A673 (cell line): ENCODE measurements around the gene HGFAC. TPM values are rescaled to one million over a fixed set of nuclear protein-coding genes. Genes with fewer than 3 reads are reported as not detected.

Source experiments
- BruUV-seq: library from RNA; stranded (reverse); fragments of 400-500 nt; replicated peaks from 2 replicates; lab custom pipeline; 2021; lab: Mats Ljungman, UMichigan
- CTCF ChIA-PET: fragments of 300-600 bp; sonication (Branson Sonifier 250); formaldehyde crosslinking; loops from one replicate; lab custom pipeline; 2022; ENCODE audit warnings: antibody characterized with exemption; lab: Charles Lee
- POLR2A ChIA-PET: fragments of 300-600 bp; sonication (Branson Sonifier 250); formaldehyde crosslinking; loops from one replicate; lab custom pipeline; 2022; ENCODE audit warnings: antibody characterized with exemption; ENCODE audit not compliant: low non-redundant PET; lab: Charles Lee
- DNase-seq: peaks from one replicate; pipeline ENCODE4 v3.0.0-alpha.2; 2015; ENCODE audit warnings: low spot score
- H3K27ac ChIP-seq: fragments of 200-600 bp; sonication (generic); 2 replicates; pipeline ENCODE4 v1.5.1; 2016; ENCODE audit warnings: mixed run types, low read depth, mild to moderate bottlenecking, mixed read lengths, antibody characterized with exemption, low read length; ENCODE audit not compliant: poor library complexity, severe bottlenecking
- H3K27me3 ChIP-seq: fragments of 200-600 bp; sonication (generic); replicated peaks from 2 replicates; pipeline ENCODE4 v1.6.1; 2017; ENCODE audit warnings: mixed run types, low read depth, mild to moderate bottlenecking, mixed read lengths, antibody characterized with exemption, low read length; ENCODE audit not compliant: insufficient read depth, poor library complexity
- H3K36me3 ChIP-seq: fragments of 200-600 bp; sonication (generic); 2 replicates; pipeline ENCODE4 v1.6.1; 2016; ENCODE audit warnings: mixed run types, mild to moderate bottlenecking, mixed read lengths, antibody characterized with exemption, low read length; ENCODE audit not compliant: insufficient read depth, poor library complexity, severe bottlenecking
- H3K4me1 ChIP-seq: fragments of 200-600 bp; sonication (generic); 2 replicates; pipeline ENCODE4 v1.6.1; 2017; ENCODE audit warnings: mixed run types, mild to moderate bottlenecking, mixed read lengths, antibody characterized with exemption, low read length; ENCODE audit not compliant: insufficient read depth, poor library complexity, severe bottlenecking
- H3K4me3 ChIP-seq: fragments of 200-600 bp; sonication (generic); 2 replicates; pipeline ENCODE4 v1.5.1; 2016; ENCODE audit warnings: low read depth, mixed run types, mild to moderate bottlenecking, mixed read lengths, low read length; ENCODE audit not compliant: poor library complexity, severe bottlenecking
- H3K9me3 ChIP-seq: fragments of 200-600 bp; sonication (generic); 2 replicates; pipeline ENCODE4 v1.6.1; 2016; ENCODE audit warnings: mixed run types, low read depth, mild to moderate bottlenecking, mixed read lengths, antibody characterized with exemption, low read length; ENCODE audit not compliant: poor library complexity, severe bottlenecking
- EZH2 ChIP-seq: fragments of 200-600 bp; sonication (generic); IDR thresholded peaks from 2 replicates; pipeline ENCODE4 v1.6.1; 2017; ENCODE audit warnings: borderline replicate concordance, low read depth, mild to moderate bottlenecking, mixed read lengths, antibody characterized with exemption, low read length; ENCODE audit not compliant: poor library complexity, severe bottlenecking
- intact Hi-C: fragments of 100-400 bp; cut with micrococcal nuclease; formaldehyde crosslinking; loops from one replicate; pipeline ENCODE4 v1.10.0; 2022; ENCODE audit not compliant: unreplicated experiment
- total RNA-seq: library from RNA; stranded (reverse); gene quantifications from 2 replicates; pipeline ENCODE4 v1.2.3, GENCODE V29; 2021
- TF ChIP-seq, protein P1 (sequence below): fragments of 300-800, 200-600 bp; sonication (generic); conservative IDR thresholded peaks from 2 replicates; pipeline ENCODE4 v1.5.1; 2017; ENCODE audit warnings: low read depth, mild to moderate bottlenecking, antibody characterized with exemption, low read length, moderate library complexity, mixed read lengths

HGFAC gene
- total RNA-seq, 1 experiment from 2014 or later: 4.8 TPM

DNA sequence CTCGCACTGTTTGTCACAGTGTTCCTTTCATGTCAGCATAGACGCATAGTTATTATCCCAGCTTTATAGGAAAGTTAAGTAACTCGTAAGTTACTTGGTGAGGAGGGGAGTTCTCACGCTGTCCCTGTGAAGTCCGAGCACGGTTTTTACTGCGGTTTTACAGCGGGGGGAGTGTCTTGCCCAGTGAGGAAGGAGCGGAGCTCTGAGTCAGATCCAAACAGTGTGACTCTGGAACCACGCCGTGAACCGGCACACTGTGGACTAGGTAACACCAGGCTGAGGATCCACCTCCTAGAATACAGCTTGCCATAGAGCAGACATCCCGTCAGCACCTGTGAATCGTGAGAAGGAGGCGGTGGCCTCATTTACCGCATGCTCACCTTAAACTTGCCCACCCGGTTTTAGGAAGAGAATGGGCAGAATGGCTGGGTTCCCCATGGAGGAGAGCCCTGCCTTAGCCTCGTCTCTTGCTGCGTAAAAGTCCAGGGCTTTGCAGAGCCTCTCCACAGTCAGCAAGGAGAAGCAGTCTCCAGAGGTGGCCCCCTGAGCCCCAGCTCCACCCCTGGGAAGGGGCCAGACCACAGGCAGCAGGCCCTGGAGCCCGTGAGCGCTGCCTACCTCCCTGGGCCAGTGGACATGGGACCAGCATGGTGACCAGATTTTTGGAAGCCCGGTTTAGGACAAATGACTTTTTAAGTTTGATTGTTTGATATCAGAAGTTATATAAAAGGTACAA lies 40.2 kb upstream of the HGFAC start:
- Histone ChIP-seq H3K27me3 (no peaks in the 10 kb centered on the region), H3K4me3 (no peak overlapping the region), H3K27ac (no peak overlapping the region), H3K9me3 (peaks cover 4% of the 10 kb centered on the region), H3K4me1 (no peaks in the 10 kb centered on the region), H3K36me3 (no peaks in the 10 kb centered on the region)
- intact Hi-C loops: no loop called here
- ChIA-PET CTCF (no interaction called here), POLR2A (no interaction called here)
- no peak for TF ChIP-seq EZH2
- TF ChIP-seq, protein P1, sequence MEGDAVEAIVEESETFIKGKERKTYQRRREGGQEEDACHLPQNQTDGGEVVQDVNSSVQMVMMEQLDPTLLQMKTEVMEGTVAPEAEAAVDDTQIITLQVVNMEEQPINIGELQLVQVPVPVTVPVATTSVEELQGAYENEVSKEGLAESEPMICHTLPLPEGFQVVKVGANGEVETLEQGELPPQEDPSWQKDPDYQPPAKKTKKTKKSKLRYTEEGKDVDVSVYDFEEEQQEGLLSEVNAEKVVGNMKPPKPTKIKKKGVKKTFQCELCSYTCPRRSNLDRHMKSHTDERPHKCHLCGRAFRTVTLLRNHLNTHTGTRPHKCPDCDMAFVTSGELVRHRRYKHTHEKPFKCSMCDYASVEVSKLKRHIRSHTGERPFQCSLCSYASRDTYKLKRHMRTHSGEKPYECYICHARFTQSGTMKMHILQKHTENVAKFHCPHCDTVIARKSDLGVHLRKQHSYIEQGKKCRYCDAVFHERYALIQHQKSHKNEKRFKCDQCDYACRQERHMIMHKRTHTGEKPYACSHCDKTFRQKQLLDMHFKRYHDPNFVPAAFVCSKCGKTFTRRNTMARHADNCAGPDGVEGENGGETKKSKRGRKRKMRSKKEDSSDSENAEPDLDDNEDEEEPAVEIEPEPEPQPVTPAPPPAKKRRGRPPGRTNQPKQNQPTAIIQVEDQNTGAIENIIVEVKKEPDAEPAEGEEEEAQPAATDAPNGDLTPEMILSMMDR: no peak
- DNase-seq: no peak
- BruUV-seq: no TSS peak

DNA sequence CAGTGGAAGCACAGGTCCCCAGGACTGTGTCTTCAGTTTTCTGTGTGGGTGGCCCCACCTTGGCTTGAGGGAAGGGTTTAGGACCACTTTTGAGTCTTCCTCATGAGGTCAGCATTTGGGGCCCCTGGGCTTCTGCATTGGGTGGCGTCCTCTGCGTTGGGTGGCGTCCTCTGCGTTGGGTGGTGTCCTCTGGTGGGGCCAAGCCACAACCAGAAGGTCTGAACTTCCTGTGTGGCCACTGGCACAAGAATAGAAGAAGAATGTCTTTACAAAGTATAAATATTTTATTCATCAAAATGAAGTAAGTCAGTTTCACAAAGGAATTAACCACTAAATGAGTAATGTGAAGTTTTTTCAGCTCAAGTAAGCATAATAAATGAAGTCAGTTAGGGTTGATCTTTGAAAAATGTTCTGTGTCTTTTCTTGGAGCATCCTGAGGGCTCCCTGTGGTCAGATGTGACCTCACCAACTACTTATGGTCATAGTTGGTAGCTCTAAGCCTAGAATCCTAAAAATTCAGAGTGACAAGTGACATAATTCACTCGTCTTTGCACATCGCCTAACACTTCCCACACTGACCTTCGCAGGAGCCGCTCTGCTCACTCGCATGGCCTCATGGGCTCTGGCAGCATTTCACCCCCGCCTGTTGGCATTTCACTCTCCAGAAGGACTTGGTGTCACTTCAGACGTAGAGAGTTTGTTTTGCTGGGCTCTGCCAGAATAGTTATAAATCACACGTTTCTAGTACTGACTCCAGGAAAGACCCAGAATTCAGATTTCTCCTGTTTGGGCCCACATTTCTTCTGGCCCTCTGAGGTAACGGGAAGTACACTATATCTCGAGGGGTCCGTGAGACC lies 39.0 kb upstream of the HGFAC start:
- POLR2A ChIA-PET: no interaction called here
- CTCF ChIA-PET: no interaction called here
- no peak for DNase-seq
- no peak overlapping the region for H3K4me3 ChIP-seq
- TF ChIP-seq, protein P1: no peak
- TF ChIP-seq EZH2: no peak
- intact Hi-C loops: no loop called here
- no peak overlapping the region for H3K27ac ChIP-seq
- no peaks in the 10 kb centered on the region for H3K4me1 ChIP-seq
- H3K36me3 ChIP-seq: no peaks in the 10 kb centered on the region
- BruUV-seq: no TSS peak
- H3K9me3 ChIP-seq: peaks cover 4% of the 10 kb centered on the region
- H3K27me3 ChIP-seq: no peaks in the 10 kb centered on the region

DNA sequence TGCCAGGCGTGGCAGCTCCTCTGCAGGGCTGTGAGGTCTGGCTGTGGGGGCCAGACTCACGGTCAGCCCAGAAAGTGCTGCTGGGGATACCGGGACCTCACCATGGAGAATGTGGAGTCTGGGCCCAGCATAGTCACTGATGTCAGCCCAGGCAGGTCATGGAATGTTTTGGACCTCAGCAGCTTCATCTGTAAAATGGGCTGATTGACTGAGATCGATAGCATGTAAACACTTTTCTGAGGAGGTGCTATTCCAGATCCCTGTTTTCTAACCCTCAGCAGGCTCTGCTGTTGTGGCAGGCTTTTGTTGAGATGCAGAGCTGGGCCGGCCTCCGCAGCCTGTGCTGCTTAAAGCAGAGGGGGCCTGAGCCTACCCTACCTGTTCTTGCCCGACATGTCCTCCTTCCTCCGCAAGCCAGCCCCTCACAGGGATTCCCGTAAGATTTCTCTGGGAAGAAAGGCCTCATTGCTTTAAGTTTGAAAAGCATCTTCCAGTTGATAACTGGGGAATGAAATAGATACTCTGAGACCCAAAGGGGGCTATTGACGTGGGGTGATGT lies 38.3 kb upstream of the HGFAC start:
- Histone ChIP-seq H3K4me1 (peaks cover 4% of the 10 kb centered on the region), H3K36me3 (no peaks in the 10 kb centered on the region), H3K27me3 (no peaks in the 10 kb centered on the region), H3K27ac (no peak overlapping the region), H3K9me3 (peaks cover 4% of the 10 kb centered on the region), H3K4me3 (no peak overlapping the region)
- TF ChIP-seq, protein P1: no peak
- TF ChIP-seq EZH2: no peak
- no peak for DNase-seq
- no TSS peak for BruUV-seq
- ChIA-PET CTCF (no interaction called here), POLR2A (no interaction called here)
- intact Hi-C loops: no loop called here
